ENCODE data around the gene RELN. TPM values are rescaled to one million over a fixed set of nuclear protein-coding genes. Genes with fewer than 3 reads are reported as not detected.

The RELN gene
- total and polyA plus RNA-seq, 5 donors from 2014 or later = not detected

DNA sequence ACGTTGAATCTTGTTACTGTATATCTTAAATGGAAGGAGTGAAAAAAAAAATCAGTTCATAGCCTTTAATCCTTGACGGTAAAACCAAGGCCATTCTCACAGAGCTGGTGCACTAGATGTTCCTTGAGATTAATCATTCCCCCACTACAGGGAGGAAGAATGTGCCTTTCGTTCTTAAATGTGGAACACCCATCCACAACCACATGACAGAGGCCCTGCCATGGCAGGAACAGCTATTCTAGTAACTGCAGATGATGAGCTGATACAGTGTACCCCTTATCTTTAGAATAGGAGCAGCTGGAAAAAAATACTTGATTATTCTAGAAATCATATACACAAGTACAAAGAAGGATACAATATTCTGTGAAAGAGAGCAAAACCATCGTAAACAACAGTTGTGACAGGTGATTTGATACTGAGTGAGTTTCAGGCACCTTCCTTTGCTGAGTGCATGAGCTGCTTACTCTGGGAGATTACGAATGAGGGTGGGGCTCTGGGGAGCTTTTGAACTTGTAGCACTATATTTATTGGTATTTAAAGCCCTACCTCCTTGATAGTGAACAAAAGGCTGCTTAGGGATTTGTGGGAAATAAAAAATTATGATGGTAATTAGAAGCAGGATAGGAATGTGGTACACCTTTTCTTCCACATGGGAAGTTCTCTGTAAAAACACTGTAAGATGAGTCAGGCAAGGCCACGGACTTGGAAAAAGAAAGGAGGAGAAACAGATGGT lies 299.1 kb downstream of the RELN start:
- ATAC-seq (ENCODE audit: low read depth in 2 of 2) (no peak), DNase-seq (no peak)
- H3K4me1 Mint-ChIP-seq = no peaks in the 10 kb centered on the region

GRCh38 chr7:103689255-103689654 lies 300.2 kb downstream of the RELN start:
- H3K9me3 Mint-ChIP-seq = peaks cover 0 to 2% (median 0%) of the 10 kb centered on the region in 7 donors
- Histone ChIP-seq H3K27me3 (ENCODE audit: control insufficient read depth, insufficient read depth, low read length) (peaks cover 2% of the 10 kb centered on the region), H3K36me3 (ENCODE audit: control insufficient read depth, insufficient read depth, low read length) (no peaks in the 10 kb centered on the region), H3K9me3 (ENCODE audit: control insufficient read depth in 2 of 2, low read length in 2 of 2) (no peaks in the 10 kb centered on the region), H3K4me1 (ENCODE audit: control insufficient read depth, insufficient read depth, low read length, poor library complexity, severe bottlenecking) (no peaks in the 10 kb centered on the region), H3K27ac (ENCODE audit: insufficient read depth, low read length, poor library complexity, severe bottlenecking) (no peak overlapping the region), H3K4me3 (ENCODE audit: low read depth, low read length) (no peak overlapping the region)
- DNase-seq = no peak
- H3K27ac Mint-ChIP-seq = no peak overlapping the region
- ATAC-seq (ENCODE audit: low read depth in 2 of 2) = no peak
- H3K36me3 Mint-ChIP-seq = no peaks in the 10 kb centered on the region
- peaks cover 4% of the 10 kb centered on the region for H3K27me3 Mint-ChIP-seq
- H3K4me1 Mint-ChIP-seq = no peaks in the 10 kb centered on the region
- H3K4me3 Mint-ChIP-seq = no peak overlapping the region

More for the DNA sequence above, 299.1 kb downstream of the RELN start:
- no peaks in the 10 kb centered on the region for H3K36me3 ChIP-seq (ENCODE audit: control insufficient read depth, insufficient read depth, low read length)
- Mint-ChIP-seq H3K27me3 (peaks cover 4% of the 10 kb centered on the region), H3K9me3 (peaks cover 0 to 2% (median 0%) of the 10 kb centered on the region in 7 donors), H3K4me3 (no peak overlapping the region), H3K36me3 (no peaks in the 10 kb centered on the region), H3K27ac (no peak overlapping the region)
- no peak overlapping the region for H3K4me3 ChIP-seq (ENCODE audit: low read depth, low read length)
- H3K9me3 ChIP-seq (ENCODE audit: control insufficient read depth in 2 of 2, low read length in 2 of 2) = no peaks in the 10 kb centered on the region
- H3K27ac ChIP-seq (ENCODE audit: insufficient read depth, low read length, poor library complexity, severe bottlenecking) = no peak overlapping the region
- no peaks in the 10 kb centered on the region for H3K4me1 ChIP-seq (ENCODE audit: control insufficient read depth, insufficient read depth, low read length, poor library complexity, severe bottlenecking)
- peaks cover 2% of the 10 kb centered on the region for H3K27me3 ChIP-seq (ENCODE audit: control insufficient read depth, insufficient read depth, low read length)

- Mint-ChIP-seq H3K27ac (no peak overlapping the region), H3K4me3 (no peak overlapping the region), H3K27me3 (peaks cover 4% of the 10 kb centered on the region), H3K9me3 (peaks cover 0 to 2% (median 0%) of the 10 kb centered on the region in 7 donors), H3K4me1 (no peaks in the 10 kb centered on the region), H3K36me3 (no peaks in the 10 kb centered on the region)
- Histone ChIP-seq H3K27ac (ENCODE audit: insufficient read depth, low read length, poor library complexity, severe bottlenecking) (no peak overlapping the region), H3K36me3 (ENCODE audit: control insufficient read depth, insufficient read depth, low read length) (no peaks in the 10 kb centered on the region), H3K4me3 (ENCODE audit: low read depth, low read length) (no peak overlapping the region), H3K9me3 (ENCODE audit: control insufficient read depth in 2 of 2, low read length in 2 of 2) (no peaks in the 10 kb centered on the region), H3K27me3 (ENCODE audit: control insufficient read depth, insufficient read depth, low read length) (peaks cover 2% of the 10 kb centered on the region), H3K4me1 (ENCODE audit: control insufficient read depth, insufficient read depth, low read length, poor library complexity, severe bottlenecking) (no peaks in the 10 kb centered on the region)
- DNase-seq = no peak
- ATAC-seq (ENCODE audit: low read depth in 2 of 2) = no peak
Measured at GRCh38 chr7:103687951-103688350, 301.5 kb downstream of the RELN start.

- Mint-ChIP-seq H3K4me1 (no peaks in the 10 kb centered on the region), H3K4me3 (no peak overlapping the region), H3K9me3 (peaks cover 0 to 2% (median 0%) of the 10 kb centered on the region in 7 donors), H3K27me3 (peaks cover 4% of the 10 kb centered on the region), H3K36me3 (no peaks in the 10 kb centered on the region), H3K27ac (no peak overlapping the region)
- no peak for ATAC-seq (ENCODE audit: low read depth in 2 of 2)
- DNase-seq = no peak
- peaks cover 2% of the 10 kb centered on the region for H3K27me3 ChIP-seq (ENCODE audit: control insufficient read depth, insufficient read depth, low read length)
- H3K4me3 ChIP-seq (ENCODE audit: low read depth, low read length) = no peak overlapping the region
- no peak overlapping the region for H3K27ac ChIP-seq (ENCODE audit: insufficient read depth, low read length, poor library complexity, severe bottlenecking)
- no peaks in the 10 kb centered on the region for H3K9me3 ChIP-seq (ENCODE audit: control insufficient read depth in 2 of 2, low read length in 2 of 2)
- no peaks in the 10 kb centered on the region for H3K36me3 ChIP-seq (ENCODE audit: control insufficient read depth, insufficient read depth, low read length)
- no peaks in the 10 kb centered on the region for H3K4me1 ChIP-seq (ENCODE audit: control insufficient read depth, insufficient read depth, low read length, poor library complexity, severe bottlenecking)
Measured at GRCh38 chr7:103687272-103687671, 302.2 kb downstream of the RELN start.

DNA sequence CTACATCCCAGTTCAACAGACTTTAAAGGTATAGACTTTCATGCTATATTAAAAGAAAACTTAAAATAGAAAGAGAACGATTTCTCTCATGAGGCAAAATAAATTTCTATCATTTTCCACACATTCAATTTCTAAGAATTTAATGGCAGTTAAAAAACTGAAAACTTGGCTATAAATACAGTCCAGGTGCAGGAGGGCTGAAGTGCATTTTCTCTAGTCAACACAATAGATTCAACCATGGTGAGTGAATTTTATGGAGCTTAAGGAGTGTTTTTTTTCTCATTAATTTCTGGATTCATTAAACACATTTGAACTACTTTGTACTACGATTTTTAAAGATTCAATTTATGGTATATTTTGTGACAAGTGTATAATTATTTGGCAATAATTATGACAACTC lies 302.7 kb downstream of the RELN start:
- no peak overlapping the region for H3K4me3 ChIP-seq (ENCODE audit: low read depth, low read length)
- H3K27ac ChIP-seq (ENCODE audit: insufficient read depth, low read length, poor library complexity, severe bottlenecking) = no peak overlapping the region
- DNase-seq = no peak
- H3K36me3 ChIP-seq (ENCODE audit: control insufficient read depth, insufficient read depth, low read length) = no peaks in the 10 kb centered on the region
- no peaks in the 10 kb centered on the region for H3K4me1 Mint-ChIP-seq
- no peaks in the 10 kb centered on the region for H3K9me3 Mint-ChIP-seq
- no peaks in the 10 kb centered on the region for H3K36me3 Mint-ChIP-seq
- H3K4me3 Mint-ChIP-seq = no peak overlapping the region
- H3K9me3 ChIP-seq (ENCODE audit: control insufficient read depth in 2 of 2, low read length in 2 of 2) = no peaks in the 10 kb centered on the region
- no peak overlapping the region for H3K27ac Mint-ChIP-seq
- peaks cover 2% of the 10 kb centered on the region for H3K27me3 ChIP-seq (ENCODE audit: control insufficient read depth, insufficient read depth, low read length)
- peaks cover 4% of the 10 kb centered on the region for H3K27me3 Mint-ChIP-seq
- H3K4me1 ChIP-seq (ENCODE audit: control insufficient read depth, insufficient read depth, low read length, poor library complexity, severe bottlenecking) = no peaks in the 10 kb centered on the region
- ATAC-seq (ENCODE audit: low read depth in 2 of 2) = no peak

GRCh38 chr7:103686064-103686463 lies 303.4 kb downstream of the RELN start:
- peaks cover 2% of the 10 kb centered on the region for H3K27me3 ChIP-seq (ENCODE audit: control insufficient read depth, insufficient read depth, low read length)
- no peak overlapping the region for H3K27ac Mint-ChIP-seq
- H3K36me3 ChIP-seq (ENCODE audit: control insufficient read depth, insufficient read depth, low read length) = no peaks in the 10 kb centered on the region
- peak overlapping the region in 1 of 4 donors; percentile 45 for H3K4me3 Mint-ChIP-seq
- ATAC-seq (ENCODE audit: low read depth in 2 of 2) (no peak), DNase-seq (no peak)
- no peak overlapping the region for H3K27ac ChIP-seq (ENCODE audit: insufficient read depth, low read length, poor library complexity, severe bottlenecking)
- H3K9me3 Mint-ChIP-seq = no peaks in the 10 kb centered on the region
- peaks cover 4% of the 10 kb centered on the region for H3K27me3 Mint-ChIP-seq
- no peaks in the 10 kb centered on the region for H3K4me1 Mint-ChIP-seq
- no peak overlapping the region for H3K4me3 ChIP-seq (ENCODE audit: low read depth, low read length)
- no peaks in the 10 kb centered on the region for H3K9me3 ChIP-seq (ENCODE audit: control insufficient read depth in 2 of 2, low read length in 2 of 2)
- no peaks in the 10 kb centered on the region for H3K4me1 ChIP-seq (ENCODE audit: control insufficient read depth, insufficient read depth, low read length, poor library complexity, severe bottlenecking)
- H3K36me3 Mint-ChIP-seq = no peaks in the 10 kb centered on the region

DNA sequence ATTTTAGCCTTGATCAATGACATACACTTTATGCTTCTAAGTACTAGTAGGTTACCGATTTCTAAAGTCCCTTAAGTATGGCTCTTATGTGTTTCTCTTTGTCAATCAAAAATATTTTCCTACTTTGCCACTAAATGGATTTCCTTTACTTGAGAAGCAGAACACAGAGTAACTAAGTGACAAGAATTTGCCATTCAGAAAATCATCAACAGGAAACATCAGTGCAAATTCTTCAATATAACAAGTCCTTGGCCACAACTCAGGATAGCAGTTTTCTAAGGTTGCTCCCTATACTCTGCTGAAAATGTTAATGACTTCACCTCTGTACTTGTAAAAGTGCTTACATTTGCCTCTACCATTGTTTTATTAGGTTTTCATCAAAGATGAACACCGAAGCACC lies 303.8 kb downstream of the RELN start:
- no peaks in the 10 kb centered on the region for H3K4me1 Mint-ChIP-seq
- no peaks in the 10 kb centered on the region for H3K9me3 Mint-ChIP-seq
- H3K4me3 Mint-ChIP-seq = no peak overlapping the region
- DNase-seq (no peak), ATAC-seq (ENCODE audit: low read depth in 2 of 2) (no peak)
- Histone ChIP-seq H3K4me3 (ENCODE audit: low read depth, low read length) (no peak overlapping the region), H3K9me3 (ENCODE audit: control insufficient read depth in 2 of 2, low read length in 2 of 2) (no peaks in the 10 kb centered on the region), H3K27me3 (ENCODE audit: control insufficient read depth, insufficient read depth, low read length) (peaks cover 2% of the 10 kb centered on the region), H3K4me1 (ENCODE audit: control insufficient read depth, insufficient read depth, low read length, poor library complexity, severe bottlenecking) (no peaks in the 10 kb centered on the region), H3K27ac (ENCODE audit: insufficient read depth, low read length, poor library complexity, severe bottlenecking) (no peak overlapping the region), H3K36me3 (ENCODE audit: control insufficient read depth, insufficient read depth, low read length) (no peaks in the 10 kb centered on the region)
- no peaks in the 10 kb centered on the region for H3K36me3 Mint-ChIP-seq
- peaks cover 4% of the 10 kb centered on the region for H3K27me3 Mint-ChIP-seq
- H3K27ac Mint-ChIP-seq = no peak overlapping the region

DNA sequence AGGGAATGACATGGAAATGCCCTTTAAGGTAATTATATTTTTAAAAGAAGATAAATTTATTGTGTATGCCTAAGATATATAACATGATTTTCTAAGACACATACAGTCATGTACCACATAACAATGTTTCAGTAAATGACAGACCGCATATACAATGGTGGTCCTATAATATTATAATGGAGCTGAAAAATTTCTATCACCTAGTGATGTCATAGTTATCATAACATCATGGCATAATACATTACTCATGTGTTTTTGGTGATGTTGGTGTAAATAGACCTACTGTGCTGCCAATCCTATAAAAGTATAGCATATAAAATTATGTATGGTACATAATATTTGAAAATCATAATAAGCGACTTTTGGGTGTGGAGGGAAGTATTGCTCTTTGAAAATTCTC lies 306.1 kb downstream of the RELN start:
- no peaks in the 10 kb centered on the region for H3K4me1 ChIP-seq (ENCODE audit: control insufficient read depth, insufficient read depth, low read length, poor library complexity, severe bottlenecking)
- no peaks in the 10 kb centered on the region for H3K9me3 ChIP-seq (ENCODE audit: control insufficient read depth in 2 of 2, low read length in 2 of 2)
- ATAC-seq (ENCODE audit: low read depth in 2 of 2) (no peak), DNase-seq (no peak)
- H3K36me3 Mint-ChIP-seq = no peaks in the 10 kb centered on the region
- no peak overlapping the region for H3K4me3 ChIP-seq (ENCODE audit: low read depth, low read length)
- no peak overlapping the region for H3K27ac Mint-ChIP-seq
- no peak overlapping the region for H3K4me3 Mint-ChIP-seq
- peaks cover 4% of the 10 kb centered on the region for H3K27me3 Mint-ChIP-seq
- H3K27me3 ChIP-seq (ENCODE audit: control insufficient read depth, insufficient read depth, low read length) = peaks cover 2% of the 10 kb centered on the region
- H3K9me3 Mint-ChIP-seq = no peaks in the 10 kb centered on the region
- H3K36me3 ChIP-seq (ENCODE audit: control insufficient read depth, insufficient read depth, low read length) = no peaks in the 10 kb centered on the region
- no peaks in the 10 kb centered on the region for H3K4me1 Mint-ChIP-seq
- no peak overlapping the region for H3K27ac ChIP-seq (ENCODE audit: insufficient read depth, low read length, poor library complexity, severe bottlenecking)

Data from CD4-positive, CD25-positive, alpha-beta regulatory T cell (primary cell).